GM23338 (cell line): ENCODE data around the gene CBLIF. TPM values are rescaled to one million over a fixed set of nuclear protein-coding genes. Genes with fewer than 3 reads are reported as not detected.

Experiments used
- ATAC-seq: fragments of 200-7000 bp; cut with Tn5 transposase; 3 replicates; pipeline ENCODE4 v1.9.1; 2020
- DNase-seq: peaks from one replicate; pipeline ENCODE4 v3.0.0-alpha.2; 2015; ENCODE audit warnings: low spot score
- H2AFZ ChIP-seq: fragments of 200-600 bp; sonication (generic); 2 replicates; pipeline ENCODE4 v1.8.0; 2016; ENCODE audit warnings: antibody characterized with exemption, mild to moderate bottlenecking, moderate library complexity
- H3F3A ChIP-seq: fragments of 200-600 bp; sonication (generic); replicated peaks from 2 replicates; pipeline ENCODE4 v1.8.0; 2017; ENCODE audit warnings: antibody characterized with exemption, mixed run types, low read depth
- H3K27ac ChIP-seq: fragments of 200-600 bp; sonication (generic); 2 replicates; pipeline ENCODE4 v1.6.1; 2016; ENCODE audit warnings: low read depth
- H3K27me3 ChIP-seq: fragments of 200-600 bp; sonication (generic); 2 replicates; pipeline ENCODE4 v1.8.0; 2016; ENCODE audit warnings: mild to moderate bottlenecking, mixed run types, moderate library complexity; ENCODE audit not compliant: insufficient read depth
- H3K36me3 ChIP-seq: fragments of 200-600 bp; sonication (generic); 2 replicates; pipeline ENCODE4 v1.8.0; 2016; ENCODE audit warnings: mild to moderate bottlenecking; ENCODE audit not compliant: insufficient read depth
- H3K4me1 ChIP-seq: fragments of 200-600 bp; sonication (generic); 2 replicates; pipeline ENCODE4 v1.8.0; 2016; ENCODE audit warnings: mild to moderate bottlenecking, moderate library complexity; ENCODE audit not compliant: insufficient read depth
- H3K4me2 ChIP-seq: fragments of 200-600 bp; sonication (generic); 2 replicates; pipeline ENCODE4 v1.7.1; 2017; ENCODE audit warnings: mixed run types
- H3K4me3 ChIP-seq: fragments of 200-600 bp; sonication (generic); 2 replicates; pipeline ENCODE4 v1.6.1; 2016; ENCODE audit warnings: mixed run types
- H3K79me2 ChIP-seq: fragments of 200-600 bp; sonication (generic); replicated peaks from 2 replicates; pipeline ENCODE4 v1.8.0; 2017; ENCODE audit warnings: mild to moderate bottlenecking; ENCODE audit not compliant: insufficient read depth
- H3K9me2 ChIP-seq: fragments of 200-600 bp; sonication (generic); 2 replicates; pipeline ENCODE4 v1.8.0; 2017; ENCODE audit not compliant: insufficient read depth
- H4K20me1 ChIP-seq: fragments of 200-600 bp; sonication (generic); replicated peaks from 2 replicates; pipeline ENCODE4 v1.8.0; 2017; ENCODE audit warnings: mild to moderate bottlenecking; ENCODE audit not compliant: insufficient read depth
- H3K27ac Mint-ChIP-seq: 2 replicates; pipeline ENCODE4 v1.8.0; 2020; ENCODE audit warnings: inconsistent platforms, mild to moderate bottlenecking, moderate library complexity, mixed read lengths
- H3K27me3 Mint-ChIP-seq: 3 replicates; pipeline ENCODE4 v1.8.0; 2022; ENCODE audit warnings: low read depth, mild to moderate bottlenecking, moderate library complexity, mixed read lengths, inconsistent platforms; ENCODE audit not compliant: insufficient read depth, poor library complexity
- H3K36me3 Mint-ChIP-seq: 3 replicates; pipeline ENCODE4 v1.8.0; 2021; ENCODE audit warnings: low read depth, mild to moderate bottlenecking, inconsistent platforms, moderate library complexity, mixed read lengths
- H3K4me1 Mint-ChIP-seq: 3 replicates; pipeline ENCODE4 v1.8.0; 2020; ENCODE audit warnings: mild to moderate bottlenecking, inconsistent platforms, mixed read lengths
- H3K4me3 Mint-ChIP-seq: 3 replicates; pipeline ENCODE4 v1.8.0; 2021; ENCODE audit warnings: moderate library complexity, mild to moderate bottlenecking, inconsistent platforms, mixed read lengths
- H3K9me3 Mint-ChIP-seq: 3 replicates; pipeline ENCODE4 v1.8.0; 2020; ENCODE audit warnings: moderate library complexity, mild to moderate bottlenecking, inconsistent platforms, mixed read lengths
- CREB1 ChIP-seq: fragments of 250-450 bp; sonication (Bioruptor Pico); IDR thresholded peaks from 2 replicates; pipeline ENCODE4 v1.5.0; 2020; ENCODE audit warnings: low read depth, mild to moderate bottlenecking, moderate library complexity
- EZH2 ChIP-seq: fragments of 200-600 bp; sonication (generic); IDR thresholded peaks from one replicate; pipeline ENCODE4 v1.8.0; 2017; ENCODE audit warnings: antibody characterized with exemption, mild to moderate bottlenecking, low read depth; ENCODE audit not compliant: unreplicated experiment
- EZH2phosphoT487 ChIP-seq: fragments of 200-600 bp; sonication (generic); IDR thresholded peaks from one replicate; pipeline ENCODE4 v1.8.1; 2018; ENCODE audit warnings: antibody characterized with exemption; ENCODE audit not compliant: unreplicated experiment
- JUNB ChIP-seq: IDR thresholded peaks from one replicate; pipeline ENCODE4 v1.6.1; 2016; ENCODE audit warnings: antibody characterized with exemption; ENCODE audit not compliant: unreplicated experiment
- POLR2AphosphoS5 ChIP-seq: IDR thresholded peaks from 2 replicates; pipeline ENCODE4 v1.6.1; 2016; ENCODE audit warnings: antibody characterized with exemption, low read depth
- STAT1 ChIP-seq: IDR thresholded peaks from one replicate; pipeline ENCODE4 v1.6.1; 2016; ENCODE audit warnings: antibody characterized with exemption; ENCODE audit not compliant: unreplicated experiment
- polyA plus RNA-seq: library from polyadenylated mRNA; unstranded; fragments of >200 nt; fragmentation: Nextera tagmentation; extraction: Ambion mirVana; gene quantifications from 2 replicates; pipeline ENCODE4 v1.2.1, GENCODE V29; 2016
- total RNA-seq: library from RNA; depleted of rRNA; stranded (reverse); fragments of >200 nt; shearing (Covaris generic); gene quantifications from 2 replicates; pipeline ENCODE4 v1.2.3, GENCODE V29; 2014
- TF ChIP-seq, protein P1 (sequence below): fragments of 250-450 bp; sonication (Bioruptor Pico); IDR thresholded peaks from 2 replicates; pipeline ENCODE4 v1.5.0; 2020; ENCODE audit warnings: mild to moderate bottlenecking, moderate library complexity

Gene CBLIF
- total and polyA plus RNA-seq, 2 experiments from 2014 or later: not detected

DNA sequence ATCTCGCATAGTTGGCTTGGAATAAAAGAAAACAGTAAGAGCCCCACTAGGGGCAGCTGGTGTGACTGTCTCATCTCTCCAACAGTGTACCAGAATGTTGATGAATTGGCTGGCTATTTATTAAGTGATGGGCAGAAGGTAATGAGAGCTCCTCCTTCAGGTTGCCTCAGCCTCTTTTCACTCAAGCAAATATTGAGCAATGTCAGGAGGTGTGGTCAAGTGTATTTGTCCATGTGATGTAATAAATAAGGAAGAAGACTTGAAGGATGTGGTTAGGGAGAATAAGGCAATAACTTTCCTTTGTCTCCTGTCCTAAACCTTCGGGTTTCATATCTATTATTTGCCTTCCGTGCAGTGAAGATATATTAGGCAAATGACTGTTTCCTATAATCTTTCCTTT is 21.1 kb upstream of the CBLIF start, which contains the start of gene TCN1:
Gene TCN1 (minus strand): TSS at position 91 of the 400 bp plus-strand sequence. CDS start 17 bp downstream, at position 74.
- H3K27ac Mint-ChIP-seq: no peak within 1 kb of the TSS
- H4K20me1 ChIP-seq: no peaks in the 10 kb centered on the region
- H3K36me3 ChIP-seq: no peaks in the 10 kb centered on the region
- DNase-seq: no peak
- no peaks in the 10 kb centered on the region for H3K79me2 ChIP-seq
- TF ChIP-seq, protein P1, sequence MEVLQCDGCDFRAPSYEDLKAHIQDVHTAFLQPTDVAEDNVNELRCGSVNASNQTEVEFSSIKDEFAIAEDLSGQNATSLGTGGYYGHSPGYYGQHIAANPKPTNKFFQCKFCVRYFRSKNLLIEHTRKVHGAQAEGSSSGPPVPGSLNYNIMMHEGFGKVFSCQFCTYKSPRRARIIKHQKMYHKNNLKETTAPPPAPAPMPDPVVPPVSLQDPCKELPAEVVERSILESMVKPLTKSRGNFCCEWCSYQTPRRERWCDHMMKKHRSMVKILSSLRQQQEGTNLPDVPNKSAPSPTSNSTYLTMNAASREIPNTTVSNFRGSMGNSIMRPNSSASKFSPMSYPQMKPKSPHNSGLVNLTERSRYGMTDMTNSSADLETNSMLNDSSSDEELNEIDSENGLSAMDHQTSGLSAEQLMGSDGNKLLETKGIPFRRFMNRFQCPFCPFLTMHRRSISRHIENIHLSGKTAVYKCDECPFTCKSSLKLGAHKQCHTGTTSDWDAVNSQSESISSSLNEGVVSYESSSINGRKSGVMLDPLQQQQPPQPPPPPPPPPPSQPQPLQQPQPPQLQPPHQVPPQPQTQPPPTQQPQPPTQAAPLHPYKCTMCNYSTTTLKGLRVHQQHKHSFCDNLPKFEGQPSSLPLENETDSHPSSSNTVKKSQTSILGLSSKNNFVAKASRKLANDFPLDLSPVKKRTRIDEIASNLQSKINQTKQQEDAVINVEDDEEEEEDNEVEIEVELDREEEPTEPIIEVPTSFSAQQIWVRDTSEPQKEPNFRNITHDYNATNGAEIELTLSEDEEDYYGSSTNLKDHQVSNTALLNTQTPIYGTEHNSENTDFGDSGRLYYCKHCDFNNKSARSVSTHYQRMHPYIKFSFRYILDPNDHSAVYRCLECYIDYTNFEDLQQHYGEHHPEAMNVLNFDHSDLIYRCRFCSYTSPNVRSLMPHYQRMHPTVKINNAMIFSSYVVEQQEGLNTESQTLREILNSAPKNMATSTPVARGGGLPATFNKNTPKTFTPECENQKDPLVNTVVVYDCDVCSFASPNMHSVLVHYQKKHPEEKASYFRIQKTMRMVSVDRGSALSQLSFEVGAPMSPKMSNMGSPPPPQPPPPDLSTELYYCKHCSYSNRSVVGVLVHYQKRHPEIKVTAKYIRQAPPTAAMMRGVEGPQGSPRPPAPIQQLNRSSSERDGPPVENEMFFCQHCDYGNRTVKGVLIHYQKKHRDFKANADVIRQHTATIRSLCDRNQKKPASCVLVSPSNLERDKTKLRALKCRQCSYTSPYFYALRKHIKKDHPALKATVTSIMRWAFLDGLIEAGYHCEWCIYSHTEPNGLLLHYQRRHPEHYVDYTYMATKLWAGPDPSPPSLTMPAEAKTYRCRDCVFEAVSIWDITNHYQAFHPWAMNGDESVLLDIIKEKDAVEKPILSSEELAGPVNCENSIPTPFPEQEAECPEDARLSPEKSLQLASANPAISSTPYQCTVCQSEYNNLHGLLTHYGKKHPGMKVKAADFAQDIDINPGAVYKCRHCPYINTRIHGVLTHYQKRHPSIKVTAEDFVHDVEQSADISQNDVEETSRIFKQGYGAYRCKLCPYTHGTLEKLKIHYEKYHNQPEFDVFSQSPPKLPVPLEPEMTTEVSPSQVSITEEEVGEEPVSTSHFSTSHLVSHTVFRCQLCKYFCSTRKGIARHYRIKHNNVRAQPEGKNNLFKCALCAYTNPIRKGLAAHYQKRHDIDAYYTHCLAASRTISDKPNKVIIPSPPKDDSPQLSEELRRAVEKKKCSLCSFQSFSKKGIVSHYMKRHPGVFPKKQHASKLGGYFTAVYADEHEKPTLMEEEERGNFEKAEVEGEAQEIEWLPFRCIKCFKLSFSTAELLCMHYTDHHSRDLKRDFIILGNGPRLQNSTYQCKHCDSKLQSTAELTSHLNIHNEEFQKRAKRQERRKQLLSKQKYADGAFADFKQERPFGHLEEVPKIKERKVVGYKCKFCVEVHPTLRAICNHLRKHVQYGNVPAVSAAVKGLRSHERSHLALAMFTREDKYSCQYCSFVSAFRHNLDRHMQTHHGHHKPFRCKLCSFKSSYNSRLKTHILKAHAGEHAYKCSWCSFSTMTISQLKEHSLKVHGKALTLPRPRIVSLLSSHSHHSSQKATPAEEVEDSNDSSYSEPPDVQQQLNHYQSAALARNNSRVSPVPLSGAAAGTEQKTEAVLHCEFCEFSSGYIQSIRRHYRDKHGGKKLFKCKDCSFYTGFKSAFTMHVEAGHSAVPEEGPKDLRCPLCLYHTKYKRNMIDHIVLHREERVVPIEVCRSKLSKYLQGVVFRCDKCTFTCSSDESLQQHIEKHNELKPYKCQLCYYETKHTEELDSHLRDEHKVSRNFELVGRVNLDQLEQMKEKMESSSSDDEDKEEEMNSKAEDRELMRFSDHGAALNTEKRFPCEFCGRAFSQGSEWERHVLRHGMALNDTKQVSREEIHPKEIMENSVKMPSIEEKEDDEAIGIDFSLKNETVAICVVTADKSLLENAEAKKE (CRISPR knock-in tag): no peak
- TF ChIP-seq EZH2phosphoT487 (no peak), POLR2AphosphoS5 (no peak), CREB1 (CRISPR knock-in tag) (no peak), STAT1 (no peak), JUNB (no peak)
- no peaks in the 10 kb centered on the region for H3K4me1 ChIP-seq
- H3K9me3 Mint-ChIP-seq: no peaks in the 10 kb centered on the region; the same call in 2 of the 3 replicates
- no peak for ATAC-seq
- no peaks in the 10 kb centered on the region for H3K9me2 ChIP-seq
- H3K27me3 Mint-ChIP-seq: no peaks in the 10 kb centered on the region
- no peak within 1 kb of the TSS for H2AFZ ChIP-seq
- H3F3A ChIP-seq: no peaks in the 10 kb centered on the region
- H3K4me3 ChIP-seq: no peak within 1 kb of the TSS
- no peaks in the 10 kb centered on the region for H3K27me3 ChIP-seq
- H3K36me3 Mint-ChIP-seq: peaks cover 3% of the 10 kb centered on the region; the same call in 1 of the 3 replicates
- no peak within 1 kb of the TSS for H3K4me3 Mint-ChIP-seq
- H3K27ac ChIP-seq: no peak within 1 kb of the TSS
- H3K4me1 Mint-ChIP-seq: no peaks in the 10 kb centered on the region
- no peak within 1 kb of the TSS for H3K4me2 ChIP-seq

DNA sequence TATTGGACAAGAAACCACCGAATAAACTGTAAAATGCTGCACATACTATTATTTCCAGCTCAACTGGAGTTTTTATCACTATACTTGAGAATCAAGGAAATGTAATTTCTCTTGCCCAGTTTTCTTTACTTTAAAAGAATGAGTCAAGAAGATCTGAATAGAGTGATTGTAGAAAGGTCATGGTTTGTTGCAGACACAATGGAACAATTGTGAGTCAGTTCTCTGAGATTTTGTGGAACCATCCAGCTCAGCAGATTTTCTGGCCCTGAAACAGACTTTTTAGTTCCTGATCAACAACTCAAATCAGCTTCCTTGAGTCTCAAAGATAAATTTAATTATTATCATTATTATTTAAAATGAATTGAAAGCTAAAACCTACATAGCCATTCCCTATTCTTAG is 19.7 kb upstream of the CBLIF start:
- H3K4me2 ChIP-seq: no peak overlapping the region
- no peaks in the 10 kb centered on the region for H3K79me2 ChIP-seq
- no peak overlapping the region for H3K27ac ChIP-seq
- Mint-ChIP-seq H3K36me3 (peaks cover 2% of the 10 kb centered on the region; the same call in 1 of the 3 replicates), H3K27ac (no peak overlapping the region), H3K27me3 (no peaks in the 10 kb centered on the region), H3K4me3 (no peak overlapping the region), H3K4me1 (no peaks in the 10 kb centered on the region), H3K9me3 (no peaks in the 10 kb centered on the region)
- H3F3A ChIP-seq: no peaks in the 10 kb centered on the region
- no peaks in the 10 kb centered on the region for H3K36me3 ChIP-seq
- no peak overlapping the region for H3K4me3 ChIP-seq
- peaks cover 2% of the 10 kb centered on the region; the same call in 1 of the 2 replicates for H3K9me2 ChIP-seq
- H3K4me1 ChIP-seq: no peaks in the 10 kb centered on the region
- no peaks in the 10 kb centered on the region for H3K27me3 ChIP-seq
- no peak overlapping the region for H2AFZ ChIP-seq
- TF ChIP-seq EZH2 (no peak), POLR2AphosphoS5 (no peak)
- ATAC-seq (no peak), DNase-seq (no peak)
- H4K20me1 ChIP-seq: no peaks in the 10 kb centered on the region
